ENCODE measurements around the gene KRT14. TPM values are rescaled to one million over a fixed set of nuclear protein-coding genes. Genes with fewer than 3 reads are reported as not detected.

The KRT14 gene
- total and polyA plus RNA-seq, 2 donors from 2014 or later: not detected

DNA sequence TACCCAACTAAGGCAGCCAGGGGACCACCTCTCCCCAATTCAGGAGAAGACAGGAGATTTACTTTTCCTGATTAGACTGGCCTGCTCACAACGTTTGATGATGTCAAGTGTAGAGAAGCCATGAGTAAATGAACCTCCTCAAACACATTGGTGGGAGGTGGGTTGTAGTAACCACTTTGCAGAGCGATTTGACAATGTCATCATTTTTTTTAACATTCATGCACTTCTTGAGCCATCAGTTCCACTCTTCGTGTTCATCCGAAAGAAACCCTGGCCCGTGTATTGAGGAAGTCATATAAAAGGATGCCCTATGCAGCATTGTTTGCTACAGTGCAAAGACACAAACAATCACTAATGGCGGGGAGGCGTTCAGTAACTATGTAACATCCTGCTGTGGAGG lies 53.1 kb downstream of the KRT14 start:
- no peak for TF ChIP-seq CTCF (IDR thresholded peaks at IDR 0.05; ENCODE audit: borderline replicate concordance, extremely low read depth, insufficient read depth)
- Histone ChIP-seq H3K27ac (ENCODE audit: low read depth in 2 of 2, low read length in 2 of 2) (no peak overlapping the region), H3K27me3 (ENCODE audit: control insufficient read depth, insufficient read depth, low read length) (no peaks in the 10 kb centered on the region), H3K9me3 (ENCODE audit: control insufficient read depth in 2 of 3, insufficient read depth in 1 of 3, low read length in 3 of 3) (no peaks in the 10 kb centered on the region), H3K4me1 (ENCODE audit: control insufficient read depth in 2 of 3, insufficient read depth in 2 of 3, low read depth in 1 of 3, low read length in 3 of 3) (peaks cover 0 to 7% (median 0%) of the 10 kb centered on the region in 3 donors), H3K36me3 (ENCODE audit: control insufficient read depth in 2 of 3, insufficient read depth in 3 of 3, low read length in 3 of 3) (no peaks in the 10 kb centered on the region), H3K4me3 (ENCODE audit: low read length in 3 of 3) (no peak overlapping the region), H3K9ac (ENCODE audit: low read length in 3 of 3) (no peak overlapping the region)
- DNase-seq (no peak), FAIRE-seq (no peak)
- intact Hi-C loops (cut with DNase I): no loop called here

DNA sequence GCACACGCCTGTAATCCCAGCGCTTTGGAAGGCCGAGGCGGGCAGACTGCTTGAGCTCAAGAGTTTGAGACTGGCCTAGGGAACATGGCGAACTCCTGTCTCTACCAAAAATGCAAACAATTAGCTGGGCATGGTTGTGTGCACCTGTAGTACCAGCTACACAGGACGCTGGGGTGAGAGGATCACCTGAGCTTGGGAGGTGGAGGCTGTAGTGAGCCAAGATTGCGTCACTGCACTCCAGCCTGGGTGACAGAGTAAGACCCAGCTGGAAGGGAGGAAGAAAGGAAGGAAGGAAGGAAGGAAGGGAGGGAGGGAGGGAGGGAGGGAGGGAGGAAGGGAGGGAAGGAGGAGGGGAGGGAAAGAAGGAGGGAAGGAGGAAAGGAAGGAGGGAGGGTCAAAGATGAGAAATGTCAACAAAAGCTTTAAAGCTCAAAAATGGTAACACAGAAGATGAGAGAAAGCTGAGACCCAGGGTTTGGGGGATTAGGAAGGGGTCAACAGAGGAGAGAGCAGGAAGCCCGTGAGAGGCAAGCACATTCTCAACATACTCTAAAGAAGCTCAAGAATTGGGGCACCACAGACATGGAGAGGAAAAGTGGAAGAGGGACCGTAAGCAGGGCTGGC lies 53.6 kb downstream of the KRT14 start:
- H3K9ac ChIP-seq (ENCODE audit: low read length in 3 of 3): no peak overlapping the region
- H3K27ac ChIP-seq (ENCODE audit: low read depth in 2 of 2, low read length in 2 of 2): no peak overlapping the region
- peaks cover 0 to 7% (median 0%) of the 10 kb centered on the region in 3 donors for H3K4me1 ChIP-seq (ENCODE audit: control insufficient read depth in 2 of 3, insufficient read depth in 2 of 3, low read depth in 1 of 3, low read length in 3 of 3)
- H3K36me3 ChIP-seq (ENCODE audit: control insufficient read depth in 2 of 3, insufficient read depth in 3 of 3, low read length in 3 of 3): no peaks in the 10 kb centered on the region
- TF ChIP-seq CTCF (IDR thresholded peaks at IDR 0.05; ENCODE audit: borderline replicate concordance, extremely low read depth, insufficient read depth): no peak
- FAIRE-seq (no peak), DNase-seq (peak in 1 of 5 donors; percentile 42)
- H3K4me3 ChIP-seq (ENCODE audit: low read length in 3 of 3): no peak overlapping the region
- intact Hi-C loops (cut with DNase I): no loop called here
- no peaks in the 10 kb centered on the region for H3K27me3 ChIP-seq (ENCODE audit: control insufficient read depth, insufficient read depth, low read length)
- no peaks in the 10 kb centered on the region for H3K9me3 ChIP-seq (ENCODE audit: control insufficient read depth in 2 of 3, insufficient read depth in 1 of 3, low read length in 3 of 3)

Other genes with a start within 250 kb of the KRT14 start
- gene KRT33A, start 236.1 kb downstream of the KRT14 start, total RNA-seq: not detected
- not detected for gene KRT33A, start 236.1 kb downstream of the KRT14 start, polyA plus RNA-seq (ENCODE audit: insufficient read depth, low read depth, low replicate concordance)
- not detected for gene KRT33B, start 217.1 kb downstream of the KRT14 start, total RNA-seq
- gene KRT33B, start 217.1 kb downstream of the KRT14 start, polyA plus RNA-seq (ENCODE audit: insufficient read depth, low read depth, low replicate concordance): not detected
- gene KRT34, start 204.6 kb downstream of the KRT14 start, total RNA-seq: not detected
- not detected for gene KRT34, start 204.6 kb downstream of the KRT14 start, polyA plus RNA-seq (ENCODE audit: insufficient read depth, low read depth, low replicate concordance)
- not detected for gene KRT31, start 189.3 kb downstream of the KRT14 start, total RNA-seq
- not detected for gene KRT31, start 189.3 kb downstream of the KRT14 start, polyA plus RNA-seq (ENCODE audit: insufficient read depth, low read depth, low replicate concordance)
- gene KRT37, start 162.3 kb downstream of the KRT14 start, total RNA-seq: not detected
- not detected for gene KRT37, start 162.3 kb downstream of the KRT14 start, polyA plus RNA-seq (ENCODE audit: insufficient read depth, low read depth, low replicate concordance)
- gene KRT38, start 145.9 kb downstream of the KRT14 start, total RNA-seq: not detected
- not detected for gene KRT38, start 145.9 kb downstream of the KRT14 start, polyA plus RNA-seq (ENCODE audit: insufficient read depth, low read depth, low replicate concordance)
- not detected for gene KRT32, start 119.5 kb downstream of the KRT14 start, total RNA-seq
- not detected for gene KRT32, start 119.5 kb downstream of the KRT14 start, polyA plus RNA-seq (ENCODE audit: insufficient read depth, low read depth, low replicate concordance)
- not detected for gene KRT35, start 105.7 kb downstream of the KRT14 start, total RNA-seq
- gene KRT35, start 105.7 kb downstream of the KRT14 start, polyA plus RNA-seq (ENCODE audit: insufficient read depth, low read depth, low replicate concordance): not detected
- gene KRT36, start 97.0 kb downstream of the KRT14 start, total RNA-seq: not detected
- gene KRT36, start 97.0 kb downstream of the KRT14 start, polyA plus RNA-seq (ENCODE audit: insufficient read depth, low read depth, low replicate concordance): not detected
- gene KRT13, start 81.3 kb downstream of the KRT14 start, total RNA-seq: not detected
- not detected for gene KRT13, start 81.3 kb downstream of the KRT14 start, polyA plus RNA-seq (ENCODE audit: insufficient read depth, low read depth, low replicate concordance)
- gene KRT15, start 68.0 kb downstream of the KRT14 start, total RNA-seq: 2.8 TPM
- gene KRT15, start 68.0 kb downstream of the KRT14 start, polyA plus RNA-seq (ENCODE audit: insufficient read depth, low read depth, low replicate concordance): 0.15 TPM
- 781 TPM for gene KRT19, start 58.6 kb downstream of the KRT14 start, total RNA-seq
- gene KRT19, start 58.6 kb downstream of the KRT14 start, polyA plus RNA-seq (ENCODE audit: insufficient read depth, low read depth, low replicate concordance): 319 TPM
- not detected for gene KRT9, start 14.8 kb downstream of the KRT14 start, total RNA-seq
- not detected for gene KRT9, start 14.8 kb downstream of the KRT14 start, polyA plus RNA-seq (ENCODE audit: insufficient read depth, low read depth, low replicate concordance)
- 3.1 TPM for gene KRT16, start 25.9 kb upstream of the KRT14 start, total RNA-seq
- not detected for gene KRT16, start 25.9 kb upstream of the KRT14 start, polyA plus RNA-seq (ENCODE audit: insufficient read depth, low read depth, low replicate concordance)
- gene KRT17, start 37.7 kb upstream of the KRT14 start, total RNA-seq: 11.1 TPM
- gene KRT17, start 37.7 kb upstream of the KRT14 start, polyA plus RNA-seq (ENCODE audit: insufficient read depth, low read depth, low replicate concordance): 5.5 TPM
- gene EIF1, start 102.0 kb upstream of the KRT14 start, total RNA-seq: 842 TPM
- gene EIF1, start 102.0 kb upstream of the KRT14 start, polyA plus RNA-seq (ENCODE audit: insufficient read depth, low read depth, low replicate concordance): 1,166 TPM
- not detected for gene GAST, start 125.4 kb upstream of the KRT14 start, total RNA-seq
- gene GAST, start 125.4 kb upstream of the KRT14 start, polyA plus RNA-seq (ENCODE audit: insufficient read depth, low read depth, low replicate concordance): not detected
- gene HAP1, start 147.7 kb upstream of the KRT14 start, total RNA-seq: 1.3 TPM
- 0.99 TPM for gene HAP1, start 147.7 kb upstream of the KRT14 start, polyA plus RNA-seq (ENCODE audit: insufficient read depth, low read depth, low replicate concordance)
- gene JUP, start 199.8 kb upstream of the KRT14 start, total RNA-seq: 223 TPM
- 148 TPM for gene JUP, start 199.8 kb upstream of the KRT14 start, polyA plus RNA-seq (ENCODE audit: insufficient read depth, low read depth, low replicate concordance)
- gene P3H4, start 225.1 kb upstream of the KRT14 start, total RNA-seq: 13.6 TPM
- gene P3H4, start 225.1 kb upstream of the KRT14 start, polyA plus RNA-seq (ENCODE audit: insufficient read depth, low read depth, low replicate concordance): 13.7 TPM
- gene FKBP10, start 226.1 kb upstream of the KRT14 start, total RNA-seq: 38.3 TPM
- 19.6 TPM for gene FKBP10, start 226.1 kb upstream of the KRT14 start, polyA plus RNA-seq (ENCODE audit: insufficient read depth, low read depth, low replicate concordance)
- 44.0 TPM for gene NT5C3B, start 249.3 kb upstream of the KRT14 start, total RNA-seq
- 88.0 TPM for gene NT5C3B, start 249.3 kb upstream of the KRT14 start, polyA plus RNA-seq (ENCODE audit: insufficient read depth, low read depth, low replicate concordance)